Tibial nerve (tissue), 4 donors: ENCODE measurements around the gene FKBP10.

Experiments used
- EP300 ChIP-seq, 2 donors: sonication (generic); formaldehyde crosslinking; IDR thresholded peaks; one replicate each; pipeline ENCODE4 v1.6.1; 2017; ENCODE audit warnings: antibody characterized with exemption in 2 of 2, mild to moderate bottlenecking in 1 of 2
- POLR2A ChIP-seq, 2 donors: fragments of 450-650 bp; IDR thresholded peaks; one replicate each; pipeline ENCODE4 v1.6.1; 2017; ENCODE audit warnings: antibody characterized with exemption in 2 of 2, mild to moderate bottlenecking in 2 of 2, moderate library complexity in 2 of 2
- TF ChIP-seq, protein P1 (sequence below), 5 experiments: fragments of 200-600 bp in 3 of 5; fragments of 450-650 bp in 2 of 5; sonication (generic) in 3 of 5; IDR thresholded peaks; one replicate each; pipeline ENCODE4 v1.5.1; 2016 to 2019; ENCODE audit warnings: antibody characterized with exemption in 5 of 5, mild to moderate bottlenecking in 3 of 5, moderate library complexity in 2 of 5

- TF ChIP-seq, protein P1, sequence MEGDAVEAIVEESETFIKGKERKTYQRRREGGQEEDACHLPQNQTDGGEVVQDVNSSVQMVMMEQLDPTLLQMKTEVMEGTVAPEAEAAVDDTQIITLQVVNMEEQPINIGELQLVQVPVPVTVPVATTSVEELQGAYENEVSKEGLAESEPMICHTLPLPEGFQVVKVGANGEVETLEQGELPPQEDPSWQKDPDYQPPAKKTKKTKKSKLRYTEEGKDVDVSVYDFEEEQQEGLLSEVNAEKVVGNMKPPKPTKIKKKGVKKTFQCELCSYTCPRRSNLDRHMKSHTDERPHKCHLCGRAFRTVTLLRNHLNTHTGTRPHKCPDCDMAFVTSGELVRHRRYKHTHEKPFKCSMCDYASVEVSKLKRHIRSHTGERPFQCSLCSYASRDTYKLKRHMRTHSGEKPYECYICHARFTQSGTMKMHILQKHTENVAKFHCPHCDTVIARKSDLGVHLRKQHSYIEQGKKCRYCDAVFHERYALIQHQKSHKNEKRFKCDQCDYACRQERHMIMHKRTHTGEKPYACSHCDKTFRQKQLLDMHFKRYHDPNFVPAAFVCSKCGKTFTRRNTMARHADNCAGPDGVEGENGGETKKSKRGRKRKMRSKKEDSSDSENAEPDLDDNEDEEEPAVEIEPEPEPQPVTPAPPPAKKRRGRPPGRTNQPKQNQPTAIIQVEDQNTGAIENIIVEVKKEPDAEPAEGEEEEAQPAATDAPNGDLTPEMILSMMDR (IDR thresholded peaks at IDR 0.05) = no peak
- TF ChIP-seq EP300 (IDR thresholded peaks at IDR 0.05) (no peak), POLR2A (IDR thresholded peaks at IDR 0.05) (no peak)
Measured at GRCh38 chr17:41781404-41782110, 31.2 kb upstream of the FKBP10 start.
